ELF-1 (cell line): ENCODE data around the gene CDCA3.

ENCODE experiments used
- DNase-seq: peaks from one replicate; pipeline ENCODE4 v3.0.0-alpha.2; 2016; ENCODE audit warnings: low read depth, low spot score

CDCA3 gene

DNA sequence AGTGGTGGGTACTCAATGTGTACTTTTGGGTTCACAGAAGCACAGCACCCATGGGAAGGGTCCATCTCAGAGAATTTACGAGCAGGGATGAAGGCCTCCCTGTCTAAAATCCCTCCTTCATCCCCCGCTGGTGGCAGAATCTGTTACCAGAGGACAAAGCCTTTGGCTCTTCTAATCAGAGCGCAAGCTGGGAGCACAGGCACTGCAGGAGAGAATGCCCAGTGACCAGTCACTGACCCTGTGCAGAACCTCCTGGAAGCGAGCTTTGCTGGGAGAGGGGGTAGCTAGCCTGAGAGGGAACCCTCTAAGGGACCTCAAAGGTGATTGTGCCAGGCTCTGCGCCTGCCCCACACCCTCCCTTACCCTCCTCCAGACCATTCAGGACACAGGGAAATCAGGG, 30.9 kb downstream of the CDCA3 start:
- peak; percentile 6 for DNase-seq

DNA sequence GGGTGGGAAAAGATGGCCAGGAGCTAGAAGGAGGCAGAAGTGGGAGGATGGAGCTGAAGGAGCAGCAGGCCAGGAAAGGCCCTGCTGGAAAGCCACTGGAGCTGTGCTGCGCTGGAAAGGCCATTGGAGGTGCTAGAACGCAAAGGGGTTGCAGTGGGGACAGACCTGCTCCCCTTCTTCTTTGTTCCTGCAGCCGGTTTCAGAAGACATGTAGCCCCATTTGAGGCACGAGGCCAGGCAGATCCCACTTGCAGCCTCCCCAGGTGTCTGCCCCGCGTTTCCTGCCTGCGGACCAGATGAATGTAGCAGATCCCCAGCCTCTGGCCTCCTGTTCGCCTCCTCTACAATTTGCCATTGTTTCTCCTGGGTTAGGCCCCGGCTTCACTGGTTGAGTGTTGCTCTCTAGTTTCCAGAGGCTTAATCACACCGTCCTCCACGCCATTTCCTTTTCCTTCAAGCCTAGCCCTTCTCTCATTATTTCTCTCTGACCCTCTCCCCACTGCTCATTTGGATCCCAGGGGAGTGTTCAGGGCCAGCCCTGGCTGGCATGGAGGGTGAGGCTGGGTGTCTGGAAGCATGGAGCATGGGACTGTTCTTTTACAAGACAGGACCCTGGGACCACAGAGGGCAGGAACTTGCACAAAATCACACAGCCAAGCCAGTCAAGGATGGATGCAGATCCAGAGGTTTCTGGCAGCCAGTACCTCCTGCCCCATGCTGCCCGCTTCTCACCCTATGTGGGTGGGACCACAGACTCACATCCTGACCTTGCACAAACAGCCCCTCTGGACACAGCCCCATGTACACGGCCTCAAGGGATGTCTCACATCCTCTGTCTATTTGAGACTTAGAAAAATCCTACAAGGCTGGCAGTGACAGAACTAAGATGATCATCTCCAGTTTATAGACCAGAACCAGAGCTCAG, 31.7 kb downstream of the CDCA3 start:
- DNase-seq, result peak; percentile 7

DNA sequence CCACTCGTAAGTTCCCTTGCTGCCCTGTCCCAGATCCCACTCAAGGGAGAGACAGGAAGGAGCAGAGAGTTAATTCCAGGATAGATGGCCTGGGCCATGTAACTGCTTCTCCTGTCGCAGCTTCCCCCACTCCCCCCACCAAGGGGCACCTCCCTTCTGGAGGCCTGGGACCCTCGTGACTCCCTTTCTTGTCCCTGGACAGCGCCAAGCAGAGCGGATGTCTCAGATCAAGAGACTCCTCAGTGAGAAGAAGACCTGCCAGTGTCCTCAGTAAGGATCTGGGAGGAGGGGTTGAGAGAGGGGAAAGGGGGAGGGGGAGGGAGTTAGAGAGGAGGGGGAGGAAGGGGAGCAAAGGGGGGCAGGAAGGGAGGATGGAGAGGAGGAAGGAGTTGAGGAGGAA, 32.4 kb downstream of the CDCA3 start:
- DNase-seq, result no peak

DNA sequence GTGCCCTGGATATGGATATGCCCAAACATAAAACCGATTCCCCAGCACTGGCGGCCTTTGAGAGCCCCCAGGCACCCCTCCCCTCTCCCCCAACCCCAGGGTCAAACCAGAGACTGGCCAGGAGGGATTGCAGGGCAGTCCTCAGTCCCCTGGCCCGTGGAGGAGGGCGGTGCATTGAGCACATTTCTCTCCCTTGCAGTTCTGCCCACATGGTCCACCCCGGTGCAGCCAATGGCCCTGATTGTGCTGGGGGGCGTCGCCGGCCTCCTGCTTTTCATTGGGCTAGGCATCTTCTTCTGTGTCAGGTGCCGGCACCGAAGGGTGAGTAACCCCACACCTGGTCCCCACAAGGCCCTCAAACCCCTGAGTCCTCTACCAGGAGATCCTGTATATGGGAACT, 32.9 kb downstream of the CDCA3 start:
- DNase-seq, result peak; percentile 25

DNA sequence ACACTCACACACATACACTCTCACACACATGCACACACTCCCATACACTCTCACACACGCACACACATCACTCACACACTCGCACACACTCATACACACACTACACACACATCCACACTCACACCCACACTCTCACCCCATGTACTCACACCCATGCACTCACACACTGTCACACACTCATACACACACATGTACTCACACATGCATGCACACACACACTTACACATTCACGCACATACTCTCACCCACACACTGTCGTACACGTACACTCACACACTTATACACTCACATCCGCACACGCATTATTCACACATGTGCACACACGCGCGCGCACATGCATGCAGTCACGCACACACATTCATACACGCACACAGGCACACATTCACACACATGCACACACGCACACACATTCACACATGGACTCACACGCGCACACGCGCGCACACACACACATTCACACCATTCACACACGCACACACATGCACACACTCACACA, 33.4 kb downstream of the CDCA3 start:
- no peak for DNase-seq

DNA sequence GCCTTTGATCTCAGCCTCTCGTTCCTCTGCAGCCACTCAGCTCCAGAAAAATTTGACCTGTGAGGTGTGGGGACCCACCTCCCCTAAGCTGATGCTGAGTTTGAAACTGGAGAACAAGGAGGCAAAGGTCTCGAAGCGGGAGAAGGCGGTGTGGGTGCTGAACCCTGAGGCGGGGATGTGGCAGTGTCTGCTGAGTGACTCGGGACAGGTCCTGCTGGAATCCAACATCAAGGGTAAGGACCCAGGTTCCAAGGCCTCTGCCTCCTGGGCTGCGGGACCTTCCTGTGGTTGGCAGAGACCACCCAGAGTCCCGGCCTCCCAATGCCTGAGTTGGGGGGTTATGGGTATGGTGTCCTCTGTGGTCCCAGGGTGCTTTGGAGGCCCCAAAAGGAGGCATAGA, 34.0 kb downstream of the CDCA3 start:
- no peak for DNase-seq

DNA sequence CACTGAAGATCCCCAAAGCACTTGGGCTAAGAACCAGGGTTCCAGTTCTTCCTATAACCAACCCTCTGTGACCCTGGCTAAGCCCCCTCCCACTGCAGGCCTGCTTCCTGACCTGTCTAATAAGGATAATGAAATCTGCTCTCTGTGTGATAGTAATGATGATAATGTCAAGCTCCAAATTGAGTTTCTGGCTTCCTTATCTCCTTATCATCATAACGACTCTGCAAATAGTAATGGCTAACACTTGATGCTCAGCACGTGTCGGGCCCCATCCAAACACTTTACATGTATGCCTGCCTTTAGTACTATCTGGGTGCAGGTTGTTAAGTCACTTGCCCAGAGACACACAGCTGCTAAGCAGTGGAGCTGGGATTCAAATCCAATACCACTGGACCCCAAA, 34.5 kb downstream of the CDCA3 start:
- no peak for DNase-seq

DNA sequence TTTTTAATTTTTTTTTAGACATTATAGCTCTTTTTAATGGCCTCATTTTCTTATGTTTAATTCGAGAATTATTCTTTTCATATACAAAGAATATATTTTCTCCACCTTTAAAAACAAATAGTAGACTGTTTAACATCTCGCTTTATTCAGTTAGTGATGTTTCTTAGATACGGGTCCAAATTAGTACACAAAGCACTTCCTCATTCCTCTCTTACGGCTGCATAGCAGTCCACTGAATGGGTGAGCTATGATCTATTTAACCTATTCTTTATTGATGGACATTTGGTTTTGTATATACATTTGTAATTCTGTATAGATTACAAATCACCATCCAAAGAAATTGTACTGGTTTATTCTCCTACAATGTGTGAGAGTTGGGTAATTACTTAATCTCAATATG, 37.7 kb downstream of the CDCA3 start:
- DNase-seq, result no peak

DNA sequence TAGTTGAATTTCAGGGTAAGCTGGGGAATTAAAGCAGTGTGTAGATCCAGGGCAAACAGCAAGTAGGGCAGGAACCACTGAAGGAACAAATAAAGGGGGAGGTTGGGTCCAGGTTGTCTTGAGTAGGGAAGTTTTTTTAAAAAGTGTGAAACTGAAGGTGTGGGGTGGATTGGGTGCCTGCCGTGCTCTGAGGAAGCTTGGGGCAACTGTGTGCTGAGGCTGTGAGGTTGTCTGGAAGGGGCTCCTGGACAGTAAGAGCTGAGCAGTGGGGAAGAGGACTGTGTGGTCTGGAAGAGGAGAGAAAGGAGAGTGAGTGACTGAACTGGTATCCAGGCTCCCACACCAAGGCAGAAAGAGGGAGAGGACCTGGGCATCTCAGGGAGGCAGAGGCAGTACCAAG, 40.3 kb downstream of the CDCA3 start:
- DNase-seq, result no peak

DNA sequence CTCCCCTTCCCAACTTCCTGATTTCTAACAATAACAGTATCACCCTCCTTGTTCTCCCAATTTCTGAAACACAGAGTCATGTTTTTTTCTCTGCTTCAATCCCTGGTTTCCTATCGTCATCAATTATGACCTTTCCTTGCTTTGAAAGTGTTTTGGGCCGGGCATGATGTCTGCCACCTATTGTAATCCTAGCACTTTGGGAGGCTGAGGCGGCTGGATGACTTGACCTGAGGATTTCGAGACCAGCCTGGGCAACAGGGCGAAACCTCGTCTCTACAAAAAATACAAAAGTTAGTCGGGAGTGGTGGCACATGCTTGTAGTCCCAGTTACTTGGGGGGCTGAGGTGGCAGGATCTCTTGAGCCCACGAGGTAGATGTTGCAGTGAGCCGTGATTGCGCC, 42.0 kb downstream of the CDCA3 start:
- no peak for DNase-seq

DNA sequence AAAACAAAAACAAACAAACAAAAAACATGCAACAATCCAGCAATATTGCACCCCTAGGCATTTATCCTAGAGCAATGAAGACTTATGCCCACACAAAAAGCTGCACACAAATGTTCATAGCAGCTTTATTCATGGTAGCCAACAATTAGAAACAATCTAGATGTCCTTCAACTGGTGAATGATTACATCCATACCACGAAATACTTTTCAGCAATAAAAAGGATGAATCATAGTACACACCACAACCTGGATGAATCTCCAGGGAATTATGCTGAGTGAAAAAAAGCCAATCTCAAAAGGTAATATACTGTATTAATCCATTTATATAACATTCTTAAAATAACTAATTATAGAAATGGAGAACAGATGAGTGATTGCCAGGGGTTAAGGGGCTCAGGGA, 43.9 kb downstream of the CDCA3 start:
- DNase-seq, result no peak

DNA sequence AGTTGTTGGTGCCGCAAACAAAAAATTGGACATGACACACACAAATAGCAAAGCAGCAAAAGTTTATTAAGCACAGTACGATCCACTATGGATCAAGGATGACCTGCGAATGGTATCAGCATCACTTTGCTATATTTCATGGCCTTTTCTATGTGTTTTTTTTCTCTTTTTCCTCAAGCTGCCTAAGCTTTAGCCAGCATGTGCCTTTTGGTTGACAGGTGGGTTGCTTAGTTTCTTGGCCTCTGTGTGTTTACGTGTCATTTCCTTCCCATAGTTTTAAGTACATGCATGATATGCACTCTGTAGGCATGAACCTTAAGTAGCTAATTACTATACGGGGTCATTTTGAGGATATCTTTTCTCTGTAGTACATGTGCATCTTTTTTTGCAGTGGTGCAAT, 51.9 kb downstream of the CDCA3 start:
- DNase-seq, result no peak
